ENCODE results near the gene FXN. TPM values are rescaled to one million over a fixed set of nuclear protein-coding genes. Genes with fewer than 3 reads are reported as not detected.

Gene FXN
- total RNA-seq, 1 donor from 2014 or later, result 1.6 TPM

GRCh38 chr9:69085569-69086283, 50.2 kb downstream of the FXN start:
- TF ChIP-seq CTCF (conservative IDR thresholded peaks at IDR 0.05; ENCODE audit: low read depth, low read length), result no peak
- H3K4me3 ChIP-seq (ENCODE audit: low read depth, low read length), result no peak overlapping the region
- DNase-seq (ENCODE audit: low read depth), result no peak

- TF ChIP-seq CTCF (conservative IDR thresholded peaks at IDR 0.05; ENCODE audit: low read depth, low read length), result no peak
- DNase-seq (ENCODE audit: low read depth), result no peak
- H3K4me3 ChIP-seq (ENCODE audit: low read depth, low read length), result no peak overlapping the region
Measured at GRCh38 chr9:69086312-69086711, 50.8 kb downstream of the FXN start.

- no peak for TF ChIP-seq CTCF (conservative IDR thresholded peaks at IDR 0.05; ENCODE audit: low read depth, low read length)
- no peak for DNase-seq (ENCODE audit: low read depth)
Measured at GRCh38 chr9:69086769-69087168, 51.2 kb downstream of the FXN start.

GRCh38 chr9:69089082-69089481, 53.5 kb downstream of the FXN start:
- no peak overlapping the region for H3K4me3 ChIP-seq (ENCODE audit: low read depth, low read length)
- no peak for DNase-seq (ENCODE audit: low read depth)
- no peak for TF ChIP-seq CTCF (conservative IDR thresholded peaks at IDR 0.05; ENCODE audit: low read depth, low read length)

More at GRCh38 chr9:69086769-69087168, 51.2 kb downstream of the FXN start:
- no peak overlapping the region for H3K4me3 ChIP-seq (ENCODE audit: low read depth, low read length)

- peak; percentile 18 for TF ChIP-seq CTCF (conservative IDR thresholded peaks at IDR 0.05; ENCODE audit: low read depth, low read length)
- DNase-seq (ENCODE audit: low read depth), result no peak
- H3K4me3 ChIP-seq (ENCODE audit: low read depth, low read length), result no peak overlapping the region
Measured at GRCh38 chr9:69089491-69089890, 53.9 kb downstream of the FXN start.

GRCh38 chr9:69090140-69090750, 54.7 kb downstream of the FXN start:
- no peak for DNase-seq (ENCODE audit: low read depth)
- TF ChIP-seq CTCF (conservative IDR thresholded peaks at IDR 0.05; ENCODE audit: low read depth, low read length), result no peak
- no peak overlapping the region for H3K4me3 ChIP-seq (ENCODE audit: low read depth, low read length)

- TF ChIP-seq CTCF (conservative IDR thresholded peaks at IDR 0.05; ENCODE audit: low read depth, low read length), result no peak
- no peak for DNase-seq (ENCODE audit: low read depth)
- no peak overlapping the region for H3K4me3 ChIP-seq (ENCODE audit: low read depth, low read length)
Measured at GRCh38 chr9:69090946-69091345, 55.4 kb downstream of the FXN start.
